ENCODE results near the gene SPG11.
"Not testable (repeated sequence)": the region's sequence is repeated elsewhere in the genome, so short reads cannot be mapped to it uniquely, and the experiment has no call there.

Gene SPG11

GRCh38 chr15:44663410-44664308 is at the start of gene SPG11:
Gene SPG11, minus strand, starts transcription at chr15:44663662. Its CDS starts 15 bp downstream, at chr15:44663647.
- Mint-ChIP-seq H3K4me3 (peak within 1 kb of the TSS; percentile 96), H3K4me1 (peaks cover 56% of the 10 kb centered on the region), H3K36me3 (peaks cover 46% of the 10 kb centered on the region), H3K9me3 (no peaks in the 10 kb centered on the region), H3K27ac (peak within 1 kb of the TSS; percentile 96)
- DNase-seq (ENCODE audit: low spot score in 2 of 2) (peak; percentile 94 to 98), ATAC-seq (peak; percentile 92)

- Mint-ChIP-seq H3K4me1 (peaks cover 64% of the 10 kb centered on the region), H3K36me3 (peaks cover 84% of the 10 kb centered on the region), H3K4me3 (peak overlapping the region; percentile 99), H3K9me3 (no peaks in the 10 kb centered on the region), H3K27ac (peak overlapping the region; percentile 100)
- DNase-seq (ENCODE audit: low spot score in 2 of 2) (peak in 1 of 2 donors; percentile 82), ATAC-seq (peak; percentile 41)
Observed at GRCh38 chr15:44712346-44713005, 49.0 kb upstream of the SPG11 start.

- peaks cover 78% of the 10 kb centered on the region for H3K36me3 Mint-ChIP-seq
- peak overlapping the region; percentile 99 for H3K4me3 Mint-ChIP-seq
- H3K9me3 Mint-ChIP-seq = no peaks in the 10 kb centered on the region
- ATAC-seq = peak; percentile 59
- H3K27ac Mint-ChIP-seq = peak overlapping the region; percentile 100
- DNase-seq (ENCODE audit: low spot score in 2 of 2) = peak; percentile 55 to 87
- peaks cover 65% of the 10 kb centered on the region for H3K4me1 Mint-ChIP-seq
Observed at GRCh38 chr15:44711743-44712345, 48.4 kb upstream of the SPG11 start.

- peak; percentile 89 for ATAC-seq
- H3K4me1 Mint-ChIP-seq = peaks cover 62% of the 10 kb centered on the region
- H3K27ac Mint-ChIP-seq = peak within 1 kb of the TSS; percentile 100
- DNase-seq (ENCODE audit: low spot score in 2 of 2) = peak; percentile 96 to 99
- H3K4me3 Mint-ChIP-seq = peak within 1 kb of the TSS; percentile 99
- peaks cover 72% of the 10 kb centered on the region for H3K36me3 Mint-ChIP-seq
- H3K9me3 Mint-ChIP-seq = no peaks in the 10 kb centered on the region
Observed at GRCh38 chr15:44711096-44711742, 47.8 kb upstream of the SPG11 start, which contains the start of the genes B2M and PATL2. Gene B2M, plus strand, starts transcription at chr15:44711517. Its CDS starts 30 bp downstream, at chr15:44711547. Gene PATL2, minus strand, starts transcription at chr15:44711323. Its CDS starts 34,833 bp downstream, at chr15:44676490.

GRCh38 chr15:44710236-44711095 is 47.0 kb upstream of the SPG11 start:
- ATAC-seq (no peak), DNase-seq (ENCODE audit: low spot score in 2 of 2) (peak in 1 of 2 donors; percentile 71)
- Mint-ChIP-seq H3K9me3 (no peaks in the 10 kb centered on the region), H3K36me3 (peaks cover 64% of the 10 kb centered on the region), H3K4me3 (peak overlapping the region; percentile 99), H3K4me1 (peaks cover 61% of the 10 kb centered on the region), H3K27ac (peak overlapping the region; percentile 100)

- no peak overlapping the region for H3K4me3 Mint-ChIP-seq
- peaks cover 35% of the 10 kb centered on the region for H3K36me3 Mint-ChIP-seq
- DNase-seq (ENCODE audit: low spot score in 2 of 2) = no peak
Observed at GRCh38 chr15:44706946-44707636, 43.6 kb upstream of the SPG11 start.

GRCh38 chr15:44706401-44706800 is 42.9 kb upstream of the SPG11 start:
- no peak overlapping the region for H3K27ac Mint-ChIP-seq
- H3K36me3 Mint-ChIP-seq = peaks cover 28% of the 10 kb centered on the region
- peaks cover 9% of the 10 kb centered on the region for H3K9me3 Mint-ChIP-seq
- ATAC-seq (no peak), DNase-seq (ENCODE audit: low spot score in 2 of 2) (no peak)
- H3K4me1 Mint-ChIP-seq = peaks cover 42% of the 10 kb centered on the region
- H3K4me3 Mint-ChIP-seq = no peak overlapping the region

More at GRCh38 chr15:44706946-44707636, 43.6 kb upstream of the SPG11 start:
- H3K27ac Mint-ChIP-seq = no peak overlapping the region
- H3K4me1 Mint-ChIP-seq = peaks cover 46% of the 10 kb centered on the region
- ATAC-seq = no peak
- H3K9me3 Mint-ChIP-seq = peaks cover 7% of the 10 kb centered on the region

GRCh38 chr15:44705986-44706385 is 42.5 kb upstream of the SPG11 start:
- ATAC-seq = no peak
- H3K4me1 Mint-ChIP-seq = peaks cover 40% of the 10 kb centered on the region
- H3K9me3 Mint-ChIP-seq = peaks cover 9% of the 10 kb centered on the region
- H3K4me3 Mint-ChIP-seq = no peak overlapping the region
- no peak overlapping the region for H3K27ac Mint-ChIP-seq
- peaks cover 24% of the 10 kb centered on the region for H3K36me3 Mint-ChIP-seq
- DNase-seq (ENCODE audit: low spot score in 2 of 2) = no peak

GRCh38 chr15:44700676-44701075 is 37.2 kb upstream of the SPG11 start:
- H3K4me3 Mint-ChIP-seq; H3K36me3 Mint-ChIP-seq; H3K27ac Mint-ChIP-seq; DNase-seq (ENCODE audit: low spot score in 2 of 2): not testable (repeated sequence)
- ATAC-seq = peak; percentile 82
- peaks cover 40% of the 10 kb centered on the region for H3K4me1 Mint-ChIP-seq
- peaks cover 14% of the 10 kb centered on the region for H3K9me3 Mint-ChIP-seq

GRCh38 chr15:44698641-44699040 is 35.2 kb upstream of the SPG11 start:
- ATAC-seq (no peak), DNase-seq (ENCODE audit: low spot score in 2 of 2) (no peak)
- Mint-ChIP-seq H3K4me1 (peaks cover 31% of the 10 kb centered on the region), H3K9me3 (peaks cover 14% of the 10 kb centered on the region), H3K36me3 (peaks cover 5% of the 10 kb centered on the region), H3K4me3 (no peak overlapping the region), H3K27ac (no peak overlapping the region)

GRCh38 chr15:44697014-44697413 is 33.6 kb upstream of the SPG11 start:
- DNase-seq (ENCODE audit: low spot score in 2 of 2) = no peak
- Mint-ChIP-seq H3K4me1 (peaks cover 31% of the 10 kb centered on the region), H3K4me3 (no peak overlapping the region), H3K36me3 (no peaks in the 10 kb centered on the region), H3K9me3 (peaks cover 6% of the 10 kb centered on the region), H3K27ac (no peak overlapping the region)
- ATAC-seq = no peak

GRCh38 chr15:44695294-44695693 is 31.8 kb upstream of the SPG11 start:
- Mint-ChIP-seq H3K27ac (no peak overlapping the region), H3K4me3 (no peak overlapping the region), H3K36me3 (no peaks in the 10 kb centered on the region), H3K9me3 (peaks cover 5% of the 10 kb centered on the region), H3K4me1 (peaks cover 23% of the 10 kb centered on the region)
- no peak for DNase-seq (ENCODE audit: low spot score in 2 of 2)
- no peak for ATAC-seq

- DNase-seq (ENCODE audit: low spot score in 2 of 2) = no peak
- H3K9me3 Mint-ChIP-seq = peaks cover 2% of the 10 kb centered on the region
- ATAC-seq = no peak
- no peaks in the 10 kb centered on the region for H3K36me3 Mint-ChIP-seq
- peaks cover 23% of the 10 kb centered on the region for H3K4me1 Mint-ChIP-seq
- H3K27ac Mint-ChIP-seq = no peak overlapping the region
- no peak overlapping the region for H3K4me3 Mint-ChIP-seq
Observed at GRCh38 chr15:44694416-44694815, 31.0 kb upstream of the SPG11 start.

Measured in stimulated activated effector memory CD8-positive, alpha-beta T cell treated with anti-CD3 and anti-CD28 coated beads, Interleukin-12 subunit alpha, Interleukin-12 subunit beta, amount 100 ng/mL, for 72 hours (primary cell).